Colonic mucosa (tissue), 4 donors: ENCODE data around the gene ZFAND2A. TPM values are rescaled to one million over a fixed set of nuclear protein-coding genes. Genes with fewer than 3 reads are reported as not detected.
"Not testable (repeated sequence)": the region's sequence is repeated elsewhere in the genome, so short reads cannot be mapped to it uniquely, and the experiment has no call there.

Experiments used
- DNase-seq: peaks from one replicate; pipeline ENCODE4 v3.0.0-alpha.2; 2020
- H3K27ac ChIP-seq: fragments of 200-600 bp; one replicate; pipeline ENCODE4 v1.8.0; 2021
- H3K27me3 ChIP-seq: fragments of 200-600 bp; one replicate; pipeline ENCODE4 v1.8.0; 2021
- H3K36me3 ChIP-seq: fragments of 200-600 bp; one replicate; pipeline ENCODE4 v1.8.0; 2021
- H3K4me1 ChIP-seq: fragments of 200-600 bp; one replicate; pipeline ENCODE4 v1.8.0; 2021; ENCODE audit warnings: mild to moderate bottlenecking
- H3K4me3 ChIP-seq: fragments of 200-600 bp; one replicate; pipeline ENCODE4 v1.8.0; 2021
- H3K9ac ChIP-seq, 2 donors: one replicate each; pipeline ENCODE4 v1.7.0; 2013; ENCODE audit warnings: control low read depth in 2 of 2, low read depth in 2 of 2, low read length in 2 of 2
- H3K9me3 ChIP-seq: fragments of 200-600 bp; one replicate; pipeline ENCODE4 v1.8.0; 2021
- intact Hi-C: fragments of 100-400 bp; cut with DNase I; formaldehyde crosslinking; loops from one replicate; pipeline ENCODE4 v1.14.1; 2022
- total RNA-seq, 2 donors: library from RNA; stranded (reverse); fragmentation: NEBNext Ultra II Directional in 1 of 2; extraction: Animal tissue kit (Norgen Biotek cat#: 25700) in 1 of 2; gene quantifications; one replicate each; pipeline ENCODE4 v1.2.1, GENCODE V29; 2021
- TF ChIP-seq, protein P1 (sequence below): fragments of 200-600 bp; IDR thresholded peaks from one replicate; pipeline ENCODE4 v1.8.0; 2022; ENCODE audit warnings: antibody characterized with exemption, mild to moderate bottlenecking
- donor health status: healthy.
- donor health status: DM: no; HTN: no; CAD: no.
- donor health status: DM: no; HTN: no; CAD: no.

The ZFAND2A gene
- total RNA-seq, 2 donors from 2014 or later: 26.2 to 38.7 TPM

DNA sequence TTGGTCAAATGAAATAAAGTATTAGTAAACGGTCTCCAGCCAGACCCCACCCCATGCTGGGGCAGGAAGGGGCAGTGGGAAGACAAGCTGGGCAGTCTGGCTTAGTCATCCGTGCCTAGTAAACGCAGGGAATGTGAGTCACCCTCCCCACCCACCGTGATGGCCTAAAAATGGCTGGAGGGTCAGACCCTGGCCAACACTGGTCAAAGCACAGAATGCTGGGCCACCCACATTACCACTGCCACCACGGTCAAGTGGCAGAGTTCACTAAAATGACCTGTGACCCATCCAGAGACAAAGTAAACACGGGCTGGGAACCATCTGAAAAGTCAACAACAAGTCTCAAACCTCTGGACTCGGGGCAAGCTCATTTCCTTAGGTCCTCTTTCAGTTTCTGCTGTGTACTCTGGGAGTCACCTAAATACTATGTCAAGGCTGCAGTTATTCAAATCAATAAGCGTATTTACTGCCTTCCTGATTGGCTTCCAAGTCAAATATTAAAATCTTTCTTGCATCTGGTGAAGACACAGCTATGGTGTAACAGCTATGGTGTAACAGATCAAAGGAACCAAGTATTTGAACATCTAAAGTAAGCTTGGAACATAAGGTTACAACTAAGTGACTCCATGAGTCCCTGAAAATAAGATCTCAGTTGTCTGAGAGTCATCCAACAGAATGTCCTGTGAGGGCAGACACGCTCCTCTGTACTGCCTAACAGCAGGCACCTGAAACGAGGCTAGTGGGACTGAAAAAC, 3.0 kb downstream of the ZFAND2A start:
- no peaks in the 10 kb centered on the region for H3K9me3 ChIP-seq
- TF ChIP-seq, protein P1, sequence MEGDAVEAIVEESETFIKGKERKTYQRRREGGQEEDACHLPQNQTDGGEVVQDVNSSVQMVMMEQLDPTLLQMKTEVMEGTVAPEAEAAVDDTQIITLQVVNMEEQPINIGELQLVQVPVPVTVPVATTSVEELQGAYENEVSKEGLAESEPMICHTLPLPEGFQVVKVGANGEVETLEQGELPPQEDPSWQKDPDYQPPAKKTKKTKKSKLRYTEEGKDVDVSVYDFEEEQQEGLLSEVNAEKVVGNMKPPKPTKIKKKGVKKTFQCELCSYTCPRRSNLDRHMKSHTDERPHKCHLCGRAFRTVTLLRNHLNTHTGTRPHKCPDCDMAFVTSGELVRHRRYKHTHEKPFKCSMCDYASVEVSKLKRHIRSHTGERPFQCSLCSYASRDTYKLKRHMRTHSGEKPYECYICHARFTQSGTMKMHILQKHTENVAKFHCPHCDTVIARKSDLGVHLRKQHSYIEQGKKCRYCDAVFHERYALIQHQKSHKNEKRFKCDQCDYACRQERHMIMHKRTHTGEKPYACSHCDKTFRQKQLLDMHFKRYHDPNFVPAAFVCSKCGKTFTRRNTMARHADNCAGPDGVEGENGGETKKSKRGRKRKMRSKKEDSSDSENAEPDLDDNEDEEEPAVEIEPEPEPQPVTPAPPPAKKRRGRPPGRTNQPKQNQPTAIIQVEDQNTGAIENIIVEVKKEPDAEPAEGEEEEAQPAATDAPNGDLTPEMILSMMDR: no peak
- no peaks in the 10 kb centered on the region for H3K4me1 ChIP-seq
- H3K4me3 ChIP-seq: no peak overlapping the region
- H3K9ac ChIP-seq: no peak overlapping the region
- no peaks in the 10 kb centered on the region for H3K27me3 ChIP-seq
- intact Hi-C loops: no loop called here
- peaks cover 9% of the 10 kb centered on the region for H3K36me3 ChIP-seq
- no peak overlapping the region for H3K27ac ChIP-seq
- peak; percentile 60 for DNase-seq

DNA sequence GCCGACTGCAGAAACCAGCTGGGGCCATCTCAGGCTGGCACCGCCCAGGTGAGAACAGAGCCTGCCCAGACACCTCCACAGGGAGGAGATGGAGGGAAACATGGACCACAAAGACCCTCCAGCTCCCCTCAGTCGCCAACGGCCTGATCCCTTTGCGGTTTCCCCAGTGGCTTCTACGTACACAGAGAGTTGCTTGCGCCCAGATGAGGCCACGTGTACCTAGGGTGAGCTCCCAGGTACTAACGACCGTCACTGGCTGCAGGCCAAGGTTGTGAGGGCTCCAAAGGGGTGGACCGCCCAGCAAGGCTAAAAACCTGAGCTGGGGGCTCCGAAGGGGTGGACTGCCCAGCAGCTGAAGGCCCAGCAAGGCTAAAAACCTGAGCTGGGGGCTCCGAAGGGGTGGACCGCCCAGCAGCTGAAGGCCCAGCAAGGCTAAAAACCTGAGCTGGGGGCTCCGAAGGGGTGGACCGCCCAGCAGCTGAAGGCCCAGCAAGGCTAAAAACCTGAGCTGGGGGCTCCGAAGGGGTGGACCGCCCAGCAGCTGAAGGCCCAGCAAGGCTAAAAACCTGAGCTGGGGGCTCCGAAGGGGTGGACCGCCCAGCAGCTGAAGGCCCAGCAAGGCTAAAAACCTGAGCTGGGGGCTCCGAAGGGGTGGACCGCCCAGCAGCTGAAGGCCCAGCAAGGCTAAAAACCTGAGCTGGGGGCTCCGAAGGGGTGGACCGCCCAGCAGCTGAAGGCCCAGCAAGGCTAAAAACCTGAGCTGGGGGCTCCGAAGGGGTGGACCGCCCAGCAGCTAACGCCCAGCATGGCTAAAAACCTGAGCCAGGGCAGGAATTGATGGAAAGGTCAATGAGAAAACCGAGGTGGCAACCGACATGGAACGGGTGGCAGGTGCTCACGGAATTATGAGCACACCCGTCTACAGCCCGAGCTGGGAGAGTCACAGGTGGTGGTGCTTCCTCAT, 3.9 kb downstream of the ZFAND2A start:
- DNase-seq, H3K27ac ChIP-seq, intact Hi-C loops, H3K4me1 ChIP-seq, H3K9ac ChIP-seq, H3K9me3 ChIP-seq, H3K27me3 ChIP-seq, H3K4me3 ChIP-seq: not testable (repeated sequence)
- H3K36me3 ChIP-seq: peaks cover 11% of the 10 kb centered on the region

DNA sequence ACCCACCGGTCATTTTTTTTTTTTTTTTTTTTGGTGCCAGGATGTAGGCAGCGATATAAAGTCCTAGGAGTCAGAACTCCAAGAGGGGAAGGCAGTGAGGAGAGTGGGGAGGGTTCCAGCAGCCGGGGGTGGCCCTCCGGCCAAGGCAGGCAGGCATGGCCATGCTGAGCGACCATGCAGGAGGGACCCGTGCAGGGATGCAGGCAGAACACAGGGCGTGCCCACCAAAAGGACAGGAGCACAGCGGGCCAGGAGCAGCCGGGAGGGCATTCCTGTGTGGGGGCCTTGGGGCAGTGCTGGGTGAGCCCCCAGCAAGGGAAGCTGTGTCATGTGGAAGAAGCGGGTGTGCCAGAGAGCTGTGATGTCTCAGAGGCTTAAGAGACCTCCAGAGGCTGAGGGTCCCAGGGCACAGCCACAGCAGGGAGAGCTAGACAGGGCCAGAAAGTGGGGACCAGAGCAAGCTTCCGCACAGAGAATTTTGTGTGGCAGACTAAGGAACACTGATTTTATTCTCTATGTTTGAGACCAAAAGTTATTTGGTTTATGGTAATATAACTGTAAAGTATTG, 5.7 kb downstream of the ZFAND2A start:
- H3K27me3 ChIP-seq: no peaks in the 10 kb centered on the region
- intact Hi-C loops: no loop called here
- peaks cover 11% of the 10 kb centered on the region for H3K36me3 ChIP-seq
- DNase-seq: no peak
- no peaks in the 10 kb centered on the region for H3K9me3 ChIP-seq
- no peak overlapping the region for H3K4me3 ChIP-seq
- H3K4me1 ChIP-seq: no peaks in the 10 kb centered on the region
- TF ChIP-seq, protein P1: no peak
- H3K9ac ChIP-seq: no peak overlapping the region
- no peak overlapping the region for H3K27ac ChIP-seq

DNA sequence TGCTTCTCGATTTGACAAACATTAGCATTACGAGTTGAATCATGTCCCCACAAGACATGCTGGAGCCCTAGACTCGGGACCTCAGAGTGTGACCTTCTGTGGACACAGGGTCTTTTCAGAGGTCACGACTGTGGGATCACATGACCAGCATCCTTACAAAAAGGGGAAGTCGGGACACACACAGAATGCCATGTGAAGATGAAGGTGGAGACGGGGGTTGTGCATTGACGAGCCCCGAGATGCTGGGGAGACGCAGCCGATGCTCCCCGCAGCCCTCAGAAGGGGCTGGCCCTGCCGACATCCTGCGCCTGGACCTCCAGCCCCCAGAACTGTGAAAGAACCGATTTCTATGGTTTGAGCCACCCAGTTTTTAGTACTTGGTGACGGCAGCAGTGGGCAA, 7.5 kb downstream of the ZFAND2A start:
- Histone ChIP-seq H3K27me3 (no peaks in the 10 kb centered on the region), H3K9ac (no peak overlapping the region), H3K36me3 (peaks cover 11% of the 10 kb centered on the region), H3K4me3 (no peak overlapping the region), H3K27ac (no peak overlapping the region), H3K4me1 (no peaks in the 10 kb centered on the region), H3K9me3 (no peaks in the 10 kb centered on the region)
- DNase-seq: no peak
- TF ChIP-seq, protein P1: no peak
- intact Hi-C loops: no loop called here

DNA sequence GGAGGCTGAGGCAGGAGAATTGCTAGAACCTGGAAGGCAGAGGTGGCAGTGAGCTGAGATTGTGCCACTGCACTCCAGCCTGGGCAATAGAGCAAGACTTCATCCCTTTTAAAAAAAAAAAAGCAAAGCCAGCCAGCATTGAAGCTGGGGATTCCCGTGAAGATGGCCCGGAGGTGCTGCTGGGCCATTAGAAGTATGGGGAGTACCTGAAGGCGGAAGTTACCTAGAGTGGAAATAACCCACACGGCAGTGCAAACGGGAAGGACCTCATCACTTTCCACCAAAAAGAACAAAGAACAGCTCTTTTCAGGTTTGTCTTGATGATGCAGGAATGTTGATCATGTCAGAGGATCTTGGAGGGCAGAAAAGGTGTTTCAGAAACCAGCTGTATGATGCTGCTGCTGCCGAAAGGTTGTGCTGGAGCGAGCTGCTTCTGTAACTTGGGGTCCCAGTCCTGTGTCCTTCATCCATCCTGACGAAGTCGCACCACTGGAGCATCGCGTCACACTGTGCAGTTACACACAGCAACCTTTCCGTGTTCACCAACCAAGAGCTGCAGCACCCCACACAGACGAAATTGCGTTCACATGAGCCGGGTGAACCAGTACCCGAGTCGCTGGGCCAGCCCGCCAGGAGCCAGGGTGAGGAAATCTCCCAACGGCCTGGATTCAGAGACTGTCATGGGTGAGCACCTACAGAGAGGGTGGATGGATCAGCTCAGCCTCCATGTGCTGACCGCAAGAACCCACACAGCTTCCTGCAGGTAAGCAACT, 8.2 kb downstream of the ZFAND2A start:
- Histone ChIP-seq H3K4me3 (no peak overlapping the region), H3K36me3 (peaks cover 11% of the 10 kb centered on the region)

More for the DNA sequence above, 8.2 kb downstream of the ZFAND2A start:
- no peaks in the 10 kb centered on the region for H3K27me3 ChIP-seq
- intact Hi-C loops: no loop called here
- TF ChIP-seq, protein P1: no peak
- DNase-seq: no peak
- no peaks in the 10 kb centered on the region for H3K4me1 ChIP-seq
- no peak overlapping the region for H3K27ac ChIP-seq
- H3K9me3 ChIP-seq: no peaks in the 10 kb centered on the region
- H3K9ac ChIP-seq: no peak overlapping the region
